ENCODE measurements around the gene ADCY5.

Gene ADCY5

DNA sequence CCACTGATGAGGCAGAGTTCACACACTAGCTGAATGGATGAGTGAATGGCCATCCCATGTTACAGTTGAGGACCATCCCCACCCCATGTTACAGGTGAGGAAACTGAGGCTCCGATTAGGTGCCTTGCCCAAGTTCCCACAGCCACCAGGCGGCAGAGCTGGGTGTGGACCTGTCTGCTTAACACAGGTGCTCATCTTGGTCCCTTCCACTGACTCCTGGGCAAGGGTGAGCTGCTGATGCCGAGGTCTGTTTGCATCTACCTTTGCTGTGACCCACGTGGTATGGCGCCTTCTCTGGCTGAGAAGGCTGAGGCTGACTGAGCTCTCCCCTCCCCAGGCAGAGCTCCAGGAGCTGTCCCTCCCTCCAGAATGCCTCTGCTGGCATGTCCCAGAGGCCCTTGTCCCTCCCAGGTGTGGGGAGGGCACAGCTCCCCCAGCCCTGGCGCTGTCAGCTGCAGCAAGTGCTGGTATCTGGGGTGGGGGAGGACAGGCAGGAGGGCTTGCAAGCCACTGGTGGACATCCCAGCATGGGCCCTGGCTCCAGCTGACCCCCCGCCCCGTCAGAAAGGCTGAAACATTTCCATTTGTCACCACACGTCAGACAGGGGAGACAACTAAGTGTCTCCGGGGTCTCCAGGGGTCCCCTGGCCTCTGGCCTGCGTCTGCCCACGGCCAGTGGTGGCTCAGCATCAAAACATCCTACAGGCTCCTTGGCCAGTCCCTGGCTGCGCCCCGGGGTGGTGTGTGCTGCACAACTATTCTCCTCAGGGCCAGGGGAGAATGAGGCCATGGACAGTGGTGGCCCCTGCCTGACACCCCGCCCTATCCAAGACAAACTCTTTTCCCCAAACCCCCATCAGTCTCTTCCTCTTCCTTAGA, 105.4 kb downstream of the ADCY5 start:
- TF ChIP-seq CTCF (conservative IDR thresholded peaks at IDR 0.05; ENCODE audit: low read depth, low read length), result no peak
- no peak overlapping the region for H3K4me3 ChIP-seq (ENCODE audit: low read depth, low read length)
- no peak for DNase-seq (ENCODE audit: low read depth)

DNA sequence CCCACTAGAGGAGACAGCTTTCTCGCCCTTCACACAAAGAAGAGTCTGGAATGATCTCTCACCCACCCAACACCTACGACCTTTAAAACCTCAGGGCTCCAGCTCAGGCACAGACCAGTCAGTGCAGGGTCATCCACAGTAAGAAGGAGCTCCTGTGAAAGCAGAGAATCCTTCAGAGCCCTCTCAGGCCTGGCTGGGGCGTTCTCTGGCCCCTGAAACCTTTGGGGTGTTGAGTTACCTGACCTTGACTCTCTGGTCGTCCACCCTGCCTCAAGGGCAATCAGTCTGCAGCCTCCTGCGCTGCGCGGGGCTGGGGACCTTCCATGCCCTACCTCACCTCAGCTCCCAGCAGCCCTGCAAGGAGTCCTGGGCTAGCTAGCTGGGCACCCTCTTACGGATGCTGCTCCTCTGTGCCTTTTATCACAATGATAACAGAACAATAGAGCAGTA, 106.2 kb downstream of the ADCY5 start:
- no peak for TF ChIP-seq CTCF (conservative IDR thresholded peaks at IDR 0.05; ENCODE audit: low read depth, low read length)
- no peak overlapping the region for H3K4me3 ChIP-seq (ENCODE audit: low read depth, low read length)
- DNase-seq (ENCODE audit: low read depth), result no peak

- H3K4me3 ChIP-seq (ENCODE audit: low read depth, low read length), result no peak overlapping the region
- no peak for TF ChIP-seq CTCF (conservative IDR thresholded peaks at IDR 0.05; ENCODE audit: low read depth, low read length)
- no peak for DNase-seq (ENCODE audit: low read depth)
These were observed 106.8 kb downstream of the ADCY5 start for GRCh38 chr3:123341871-123342630.

- no peak for DNase-seq (ENCODE audit: low read depth)
- no peak for TF ChIP-seq CTCF (conservative IDR thresholded peaks at IDR 0.05; ENCODE audit: low read depth, low read length)
- no peak overlapping the region for H3K4me3 ChIP-seq (ENCODE audit: low read depth, low read length)
These were observed 108.6 kb downstream of the ADCY5 start for GRCh38 chr3:123340336-123340735.

GRCh38 chr3:123339302-123339701, 109.6 kb downstream of the ADCY5 start:
- no peak for DNase-seq (ENCODE audit: low read depth)
- TF ChIP-seq CTCF (conservative IDR thresholded peaks at IDR 0.05; ENCODE audit: low read depth, low read length), result no peak
- H3K4me3 ChIP-seq (ENCODE audit: low read depth, low read length), result no peak overlapping the region

DNA sequence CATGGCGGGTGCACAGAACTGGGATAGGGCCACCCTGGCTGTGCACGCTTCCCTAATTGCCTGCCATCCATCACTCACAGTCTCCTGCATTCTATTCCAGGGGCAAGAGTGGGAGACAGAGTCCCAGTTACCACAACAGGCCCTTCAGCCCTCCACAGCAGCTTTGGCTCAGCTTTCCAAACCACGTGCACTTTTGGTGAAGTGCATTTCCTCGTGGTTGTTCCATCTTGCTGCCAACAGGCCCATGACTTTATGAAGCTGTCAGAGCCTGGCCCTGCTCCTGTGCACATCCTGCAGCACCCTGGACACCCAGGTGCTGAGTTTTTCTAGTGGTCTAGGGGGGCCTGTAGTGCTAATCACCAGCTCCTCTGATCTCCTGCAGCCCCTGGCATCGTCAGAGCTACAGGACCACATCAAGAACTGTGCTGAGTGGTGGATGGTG, 110.2 kb downstream of the ADCY5 start:
- no peak for DNase-seq (ENCODE audit: low read depth)
- no peak overlapping the region for H3K4me3 ChIP-seq (ENCODE audit: low read depth, low read length)
- TF ChIP-seq CTCF (conservative IDR thresholded peaks at IDR 0.05; ENCODE audit: low read depth, low read length), result no peak
